SK-N-MC (cell line): ENCODE results near the gene PTPRN2.

Experiments
- DNase-seq: peaks from one replicate; pipeline ENCODE4 v3.0.0-alpha.2; 2011; ENCODE audit warnings: low read depth, low spot score
- H3K27ac ChIP-seq: fragments of 200-600 bp; sonication (generic); 2 replicates; pipeline ENCODE4 v1.5.1; 2016; ENCODE audit warnings: mixed run types
- H3K36me3 ChIP-seq: fragments of 200-600 bp; sonication (generic); 2 replicates; pipeline ENCODE4 v1.6.1; 2017; ENCODE audit warnings: antibody characterized with exemption, low read length, mixed read lengths; ENCODE audit not compliant: insufficient read depth
- H3K4me3 ChIP-seq: fragments of 200-600 bp; sonication (generic); 2 replicates; pipeline ENCODE4 v1.5.1; 2016
- H3K9ac ChIP-seq: fragments of 200-600 bp; sonication (generic); 2 replicates; pipeline ENCODE4 v1.8.0; 2017; ENCODE audit warnings: mixed run types, mixed read lengths; ENCODE audit not compliant: insufficient read length
- H3K9me3 ChIP-seq: fragments of 200-600 bp; sonication (generic); 2 replicates; pipeline ENCODE4 v1.6.1; 2017; ENCODE audit warnings: low read depth, mild to moderate bottlenecking, antibody characterized with exemption, low read length, moderate library complexity, mixed read lengths
- EZH2 ChIP-seq: fragments of 200-600 bp; sonication (generic); IDR thresholded peaks from one replicate; pipeline ENCODE4 v1.6.1; 2017; ENCODE audit warnings: antibody characterized with exemption
- FOXP2 ChIP-seq: optimal IDR thresholded peaks from 2 replicates; pipeline ENCODE3; 2011; ENCODE audit warnings: mild to moderate bottlenecking, moderate library complexity; ENCODE audit not compliant: insufficient read depth; ENCODE audit errors: extremely low read length, control extremely low read depth
- POLR2AphosphoS5 ChIP-seq: IDR thresholded peaks from 2 replicates; pipeline ENCODE4 v1.6.1; 2012; ENCODE audit warnings: mild to moderate bottlenecking, low read depth, low read length, borderline replicate concordance

Gene PTPRN2

DNA sequence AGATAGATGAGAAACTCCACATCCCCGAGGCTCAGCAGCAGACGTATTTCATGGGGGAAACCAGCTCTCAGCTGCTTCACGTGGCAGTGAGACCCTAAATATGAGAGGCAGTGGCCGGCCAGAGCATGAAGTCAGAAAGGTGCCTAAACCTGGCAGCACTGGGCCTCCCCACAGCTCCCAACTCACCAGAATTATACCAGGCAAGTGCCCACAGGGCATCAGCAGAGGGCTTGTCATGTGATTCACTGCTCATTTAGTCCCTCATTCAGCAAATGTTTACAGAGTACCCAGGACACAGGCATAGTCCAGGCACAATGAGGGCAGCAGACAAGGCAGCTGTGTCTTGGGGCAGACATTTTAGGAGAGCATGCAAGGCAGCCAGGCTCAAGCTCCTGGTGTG lies 212.6 kb downstream of the PTPRN2 start:
- Histone ChIP-seq H3K9ac (peak overlapping the region; percentile 73), H3K9me3 (no peaks in the 10 kb centered on the region)
- no peak for DNase-seq

GRCh38 chr7:158374586-158374985 lies 213.0 kb downstream of the PTPRN2 start:
- no peaks in the 10 kb centered on the region for H3K9me3 ChIP-seq
- peak overlapping the region; percentile 100 for H3K27ac ChIP-seq
- H3K36me3 ChIP-seq: no peaks in the 10 kb centered on the region
- peak; percentile 88 for DNase-seq
- H3K9ac ChIP-seq: peak overlapping the region; percentile 73
- H3K4me3 ChIP-seq: peak overlapping the region; percentile 52
- TF ChIP-seq FOXP2 (no peak), POLR2AphosphoS5 (peak; percentile 57)

More for the DNA sequence above, 212.6 kb downstream of the PTPRN2 start:
- H3K4me3 ChIP-seq: peak overlapping the region; percentile 52
- TF ChIP-seq EZH2 (no peak), FOXP2 (no peak), POLR2AphosphoS5 (no peak)
- H3K36me3 ChIP-seq: no peaks in the 10 kb centered on the region
- peak overlapping the region; percentile 100 for H3K27ac ChIP-seq

GRCh38 chr7:158374146-158374545 lies 213.5 kb downstream of the PTPRN2 start:
- Histone ChIP-seq H3K9ac (peak overlapping the region; percentile 72), H3K36me3 (no peaks in the 10 kb centered on the region), H3K27ac (peak overlapping the region; percentile 100), H3K4me3 (peak overlapping the region; percentile 52), H3K9me3 (no peaks in the 10 kb centered on the region)
- no peak for DNase-seq
- TF ChIP-seq EZH2 (no peak), POLR2AphosphoS5 (no peak), FOXP2 (no peak)

DNA sequence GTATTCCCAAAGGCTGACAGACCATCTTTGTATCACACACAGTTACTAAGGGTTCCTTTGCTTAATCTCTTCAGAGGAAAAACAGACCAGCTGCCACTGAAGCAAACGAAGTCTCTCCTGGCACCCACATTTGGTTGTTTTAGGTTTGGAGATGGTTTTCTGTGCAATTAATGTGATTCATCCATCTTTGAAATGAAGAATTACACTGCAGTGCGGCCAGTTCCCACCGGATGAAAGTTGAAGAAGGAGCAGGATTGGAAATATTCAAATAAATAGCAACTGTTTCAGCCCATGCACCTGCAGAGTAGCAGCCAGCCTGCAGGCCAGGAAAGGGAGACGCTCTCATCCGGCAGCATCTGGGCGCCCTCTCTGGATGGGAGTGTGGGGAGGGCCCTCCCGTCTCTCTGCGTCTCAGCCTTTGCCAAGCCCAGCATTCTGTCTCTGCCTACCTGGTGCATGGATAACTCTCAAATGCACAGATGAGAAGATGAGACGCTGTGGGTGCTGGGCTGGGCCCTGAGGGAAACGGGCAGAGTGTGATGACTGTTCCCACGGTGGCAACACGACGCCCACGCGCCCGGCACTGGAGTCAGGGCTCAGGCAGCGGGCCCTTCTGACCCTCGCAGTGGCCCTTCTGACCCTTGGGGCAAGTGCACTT lies 214.0 kb downstream of the PTPRN2 start:
- no peak for DNase-seq

DNA sequence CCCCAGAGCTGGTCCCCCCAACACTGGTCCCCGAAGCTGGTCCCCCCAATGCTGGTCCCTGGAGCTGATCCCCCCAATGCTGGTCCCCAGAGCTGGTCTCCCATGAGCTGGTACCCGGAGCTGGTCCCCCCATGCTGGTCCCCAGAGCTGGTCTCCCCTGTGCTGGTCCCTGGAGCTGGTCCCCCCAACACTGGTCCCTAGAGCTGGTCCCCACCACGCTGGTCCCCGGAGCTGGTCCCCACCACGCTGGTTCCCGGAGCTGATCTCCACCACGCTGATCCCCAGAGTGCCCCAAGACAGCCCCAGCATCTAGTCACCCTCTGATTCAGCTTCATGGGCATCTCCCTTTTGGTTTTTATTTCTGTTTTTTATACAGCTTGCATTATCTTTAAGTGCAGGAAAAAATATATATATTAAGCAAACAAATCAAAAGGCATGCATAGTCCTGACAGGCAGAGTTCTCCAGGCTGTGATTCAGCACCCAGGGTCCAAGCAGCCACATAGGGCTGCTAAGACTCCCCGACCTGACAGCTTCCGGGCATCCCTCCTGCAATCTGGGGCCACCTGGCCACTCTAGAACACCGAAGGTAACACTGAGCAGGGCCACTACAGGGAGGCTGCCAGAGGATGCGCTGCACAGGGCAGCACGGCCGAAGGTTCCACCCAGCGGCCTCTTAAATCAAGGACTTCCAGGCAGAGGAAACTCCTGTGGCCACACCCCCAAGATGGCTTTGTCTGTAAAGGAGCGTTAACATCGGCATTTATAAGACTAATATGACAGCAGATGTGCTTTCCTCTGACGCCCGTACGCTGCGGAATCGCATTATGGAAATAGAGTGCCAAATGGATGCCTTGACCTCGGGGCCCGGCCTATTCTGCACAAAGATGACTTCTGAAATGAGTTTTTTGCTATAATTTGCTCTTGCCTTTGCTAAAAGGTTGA lies 215.0 kb downstream of the PTPRN2 start:
- Histone ChIP-seq H3K4me3 (no peak overlapping the region), H3K27ac (peak overlapping the region; percentile 100), H3K36me3 (no peaks in the 10 kb centered on the region), H3K9me3 (no peaks in the 10 kb centered on the region), H3K9ac (no peak overlapping the region)
- TF ChIP-seq EZH2 (no peak), POLR2AphosphoS5 (no peak), FOXP2 (no peak)
- DNase-seq: no peak

More for the DNA sequence above, 214.0 kb downstream of the PTPRN2 start:
- peak overlapping the region; percentile 100 for H3K27ac ChIP-seq
- H3K36me3 ChIP-seq: no peaks in the 10 kb centered on the region
- no peaks in the 10 kb centered on the region for H3K9me3 ChIP-seq
- peak overlapping the region; percentile 72 for H3K9ac ChIP-seq
- no peak for TF ChIP-seq EZH2
- no peak for TF ChIP-seq POLR2AphosphoS5
- no peak for TF ChIP-seq FOXP2
- peak overlapping the region; percentile 52; the same call in 1 of the 2 replicates for H3K4me3 ChIP-seq

DNA sequence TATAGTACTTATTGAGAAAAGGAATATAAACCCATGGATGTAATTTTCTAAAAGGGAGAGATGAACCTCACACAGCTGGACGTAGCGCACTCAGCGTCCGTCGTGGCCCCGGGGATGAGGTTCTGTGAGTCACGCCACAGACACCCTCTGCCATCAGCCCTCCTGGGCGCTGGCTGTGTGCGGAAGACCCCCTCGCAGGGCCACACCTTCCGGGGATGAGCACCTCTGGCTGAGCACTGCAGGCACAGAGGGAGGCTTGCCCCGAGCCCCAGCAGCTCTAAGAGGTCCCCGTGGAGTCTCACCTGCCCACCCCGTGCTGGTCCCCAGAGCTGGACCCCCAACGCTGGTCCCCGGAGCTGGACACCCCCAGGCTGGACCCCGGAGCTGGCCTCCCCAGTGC lies 215.8 kb downstream of the PTPRN2 start:
- no peak for DNase-seq
- H3K9me3 ChIP-seq: no peaks in the 10 kb centered on the region
- TF ChIP-seq EZH2: no peak
- no peak for TF ChIP-seq POLR2AphosphoS5
- TF ChIP-seq FOXP2: no peak

GRCh38 chr7:158369866-158370265 lies 217.8 kb downstream of the PTPRN2 start:
- no peak overlapping the region for H3K27ac ChIP-seq
- no peaks in the 10 kb centered on the region for H3K36me3 ChIP-seq
- no peak overlapping the region for H3K4me3 ChIP-seq
- TF ChIP-seq EZH2: no peak
- TF ChIP-seq POLR2AphosphoS5: no peak
- no peak for TF ChIP-seq FOXP2
- DNase-seq: no peak
- H3K9ac ChIP-seq: no peak overlapping the region
- no peaks in the 10 kb centered on the region for H3K9me3 ChIP-seq

More for the DNA sequence above, 215.8 kb downstream of the PTPRN2 start:
- H3K27ac ChIP-seq: no peak overlapping the region
- no peak overlapping the region for H3K4me3 ChIP-seq
- no peaks in the 10 kb centered on the region for H3K36me3 ChIP-seq
- no peak overlapping the region for H3K9ac ChIP-seq

- no peak overlapping the region for H3K27ac ChIP-seq
- TF ChIP-seq FOXP2 (no peak), POLR2AphosphoS5 (no peak), EZH2 (no peak)
- H3K9me3 ChIP-seq: no peaks in the 10 kb centered on the region
- DNase-seq: no peak
- no peak overlapping the region for H3K4me3 ChIP-seq
- no peaks in the 10 kb centered on the region for H3K36me3 ChIP-seq
- no peak overlapping the region for H3K9ac ChIP-seq
Observed at GRCh38 chr7:158369290-158369689, 218.3 kb downstream of the PTPRN2 start.
